Stomach smooth muscle (tissue), 2 donors: ENCODE data around the gene LILRA6.
"Not testable (repeated sequence)": the region's sequence is repeated elsewhere in the genome, so short reads cannot be mapped to it uniquely, and the experiment has no call there.

Source experiments
- H3K27ac ChIP-seq: one replicate; pipeline ENCODE4 v1.7.0; 2013; ENCODE audit warnings: mild to moderate bottlenecking, low read length, inconsistent platforms
- H3K27me3 ChIP-seq, 2 donors: one replicate each; pipeline ENCODE4 v1.7.0; 2013; ENCODE audit warnings: low read length in 2 of 2; ENCODE audit not compliant: insufficient read depth in 2 of 2, control insufficient read depth in 1 of 2
- H3K36me3 ChIP-seq, 2 donors: one replicate each; pipeline ENCODE4 v1.7.0; 2013; ENCODE audit warnings: low read length in 2 of 2; ENCODE audit not compliant: control insufficient read depth in 2 of 2, insufficient read depth in 2 of 2
- H3K4me1 ChIP-seq: one replicate; pipeline ENCODE4 v1.7.0; 2013; ENCODE audit warnings: low read length; ENCODE audit not compliant: control insufficient read depth, insufficient read depth
- H3K4me3 ChIP-seq, 2 donors: one replicate each; pipeline ENCODE4 v1.7.0; 2013; ENCODE audit warnings: low read length in 2 of 2
- H3K9ac ChIP-seq, 2 donors: one replicate each; pipeline ENCODE4 v1.7.0; 2013; ENCODE audit warnings: low read length in 2 of 2, mild to moderate bottlenecking in 1 of 2
- H3K9me3 ChIP-seq, 2 donors: one replicate each; pipeline ENCODE4 v1.7.0; 2013; ENCODE audit warnings: low read length in 2 of 2; ENCODE audit not compliant: control insufficient read depth in 2 of 2
- donor health status: healthy.
- donor health status: Pancreatic carcinoma.

Gene LILRA6

DNA sequence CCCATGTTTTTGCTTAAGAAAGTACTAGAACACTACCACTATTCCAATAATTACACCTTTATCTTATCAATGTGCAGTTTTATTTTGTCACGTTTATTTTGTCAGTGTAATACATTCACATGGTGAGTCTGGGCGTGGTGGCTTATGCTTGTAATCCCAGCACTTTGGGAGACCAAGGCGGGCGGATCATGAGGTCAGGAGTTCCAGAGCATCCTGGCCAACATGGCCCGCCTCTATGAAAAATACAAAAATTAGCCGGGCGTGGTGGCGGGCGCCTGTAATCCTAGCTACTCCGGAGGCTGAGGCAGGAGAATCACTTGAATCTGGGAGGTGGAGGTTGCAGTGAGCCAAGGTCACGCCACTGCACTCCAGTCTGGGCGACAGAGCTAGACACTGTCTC is 48.1 kb downstream of the LILRA6 start:
- not testable (repeated sequence) for H3K27me3 ChIP-seq, H3K4me3 ChIP-seq, H3K9me3 ChIP-seq, H3K9ac ChIP-seq, H3K27ac ChIP-seq
- Histone ChIP-seq H3K36me3 (peaks cover 7 to 10% of the 10 kb centered on the region in 2 donors), H3K4me1 (peaks cover 19% of the 10 kb centered on the region)

DNA sequence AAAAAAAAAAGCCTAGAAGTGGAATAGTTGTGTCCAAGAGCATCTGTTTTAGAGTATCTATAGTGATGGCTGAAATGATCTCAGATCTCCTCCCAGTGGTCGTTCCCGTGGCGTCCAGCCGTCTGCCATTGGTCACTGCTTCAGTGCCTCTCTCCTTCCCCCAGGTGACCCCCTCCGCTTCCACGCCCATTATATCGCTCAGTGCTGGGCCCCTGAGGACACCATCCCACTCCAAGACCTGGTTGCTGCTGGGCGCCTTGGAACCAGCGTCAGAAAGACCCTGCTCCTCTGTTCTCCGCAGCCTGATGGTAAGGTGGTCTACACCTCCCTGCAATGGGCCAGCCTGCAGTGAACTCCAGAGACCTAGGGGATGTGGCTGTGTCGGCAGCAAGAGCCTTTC is 49.6 kb downstream of the LILRA6 start:
- Histone ChIP-seq H3K4me1 (peaks cover 24% of the 10 kb centered on the region), H3K36me3 (peaks cover 7 to 10% of the 10 kb centered on the region in 2 donors), H3K9me3 (no peaks in the 10 kb centered on the region), H3K4me3 (no peak overlapping the region), H3K27me3 (no peaks in the 10 kb centered on the region), H3K27ac (no peak overlapping the region), H3K9ac (peak overlapping the region in 1 of 2 donors; percentile 28)

DNA sequence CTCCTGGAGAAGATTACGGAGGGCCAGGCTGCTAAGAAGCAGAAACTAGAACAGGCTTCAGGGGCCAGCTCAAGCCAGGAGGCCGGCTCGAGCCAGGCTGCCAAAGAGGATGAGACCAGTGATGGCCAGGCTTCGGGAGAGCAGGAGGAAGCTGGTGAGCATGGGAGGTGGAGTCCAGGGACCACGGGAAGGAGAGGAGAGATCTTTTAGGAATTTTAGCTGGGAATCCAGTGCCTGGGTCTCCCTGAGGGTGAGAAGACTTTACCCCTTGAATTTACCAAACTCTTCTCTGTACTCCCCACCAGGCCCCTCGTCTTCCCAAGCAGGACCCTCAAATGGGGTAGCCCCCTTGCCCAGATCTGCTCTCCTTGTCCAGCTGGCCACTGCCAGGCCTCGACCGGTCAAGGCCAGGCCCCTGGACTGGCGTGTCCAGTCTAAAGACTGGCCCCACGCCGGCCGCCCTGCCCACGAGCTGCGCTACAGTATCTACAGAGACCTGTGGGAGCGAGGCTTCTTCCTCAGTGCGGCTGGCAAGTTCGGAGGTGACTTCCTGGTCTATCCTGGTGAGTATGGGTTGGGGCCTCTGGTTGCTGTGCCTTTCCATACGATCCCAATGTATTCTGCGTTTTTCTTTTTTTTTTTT is 50.7 kb downstream of the LILRA6 start:
- H3K9ac ChIP-seq: peak overlapping the region; percentile 69 to 90
- H3K4me1 ChIP-seq: peaks cover 25% of the 10 kb centered on the region
- peak overlapping the region; percentile 87 to 91 for H3K4me3 ChIP-seq
- H3K27me3 ChIP-seq: no peaks in the 10 kb centered on the region
- H3K9me3 ChIP-seq: no peaks in the 10 kb centered on the region
- peak overlapping the region; percentile 97 for H3K27ac ChIP-seq
- H3K36me3 ChIP-seq: peaks cover 7 to 10% of the 10 kb centered on the region in 2 donors

DNA sequence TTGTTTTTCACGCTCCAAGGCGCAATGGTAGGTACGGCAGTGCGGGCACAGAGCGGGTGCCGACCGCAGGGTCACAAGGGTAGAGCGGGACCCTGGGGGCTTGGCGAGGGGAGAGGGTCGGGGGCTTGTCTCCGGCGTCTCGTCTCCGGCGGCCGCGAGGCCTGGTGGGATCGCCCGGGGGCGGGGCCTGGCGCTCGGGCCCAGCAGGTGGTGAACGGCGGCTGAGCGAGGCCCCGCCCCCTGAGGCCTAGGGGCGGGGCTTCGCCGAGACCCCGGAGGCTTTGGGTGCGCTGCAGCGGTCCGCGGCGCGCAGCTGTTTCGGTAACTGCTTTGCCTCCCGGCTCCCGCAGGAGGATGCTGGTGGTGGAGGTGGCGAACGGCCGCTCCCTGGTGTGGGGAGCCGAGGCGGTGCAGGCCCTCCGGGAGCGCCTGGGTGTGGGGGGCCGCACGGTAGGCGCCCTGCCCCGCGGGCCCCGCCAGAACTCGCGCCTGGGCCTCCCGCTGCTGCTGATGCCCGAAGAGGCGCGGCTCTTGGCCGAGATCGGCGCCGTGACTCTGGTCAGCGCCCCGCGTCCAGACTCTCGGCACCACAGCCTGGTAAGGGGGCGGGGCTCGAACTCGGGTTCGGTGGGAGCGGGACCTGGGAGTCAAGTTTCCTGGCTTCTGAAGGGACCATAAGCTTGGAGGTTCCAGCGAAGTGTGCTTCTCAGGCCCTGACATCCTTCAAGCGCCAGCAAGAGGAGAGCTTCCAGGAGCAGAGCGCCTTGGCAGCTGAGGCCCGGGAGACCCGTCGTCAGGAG is 51.4 kb downstream of the LILRA6 start, which contains the start of gene TSEN34:
Gene TSEN34 (plus strand): TSS at position 298 of the 800 bp plus-strand sequence. CDS start 57 bp downstream, at position 355.
- Histone ChIP-seq H3K9ac (peak within 1 kb of the TSS; percentile 69 to 94), H3K9me3 (no peaks in the 10 kb centered on the region)

DNA sequence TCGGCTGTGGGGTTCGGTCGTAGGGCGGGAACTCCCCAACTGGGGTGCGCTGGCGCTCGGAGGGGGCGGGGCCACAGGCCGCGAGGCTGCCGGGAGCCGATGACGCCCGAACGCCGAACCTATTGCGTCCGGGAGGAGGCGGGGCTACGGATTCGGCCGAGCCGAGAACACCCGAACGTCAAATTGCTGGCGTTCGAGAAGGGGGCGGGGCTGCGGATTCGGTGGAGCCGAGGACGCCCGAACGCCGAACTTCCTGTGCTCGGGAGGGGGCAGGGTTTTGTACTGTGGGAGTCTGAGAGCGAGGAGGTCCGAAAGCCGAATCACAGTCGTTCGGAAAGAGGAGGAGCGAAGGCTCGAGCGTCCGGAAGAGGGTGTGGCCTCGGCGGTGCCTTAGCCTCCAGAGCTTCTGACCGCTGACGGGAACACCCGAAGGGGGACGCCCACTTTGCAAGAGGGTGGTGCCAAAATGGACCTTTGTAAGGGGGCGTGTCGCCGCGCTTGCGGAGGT is 52.0 kb downstream of the LILRA6 start:
- Histone ChIP-seq H3K4me3 (peak overlapping the region; percentile 87 to 91), H3K36me3 (peaks cover 10% of the 10 kb centered on the region in 2 donors), H3K27me3 (no peaks in the 10 kb centered on the region), H3K9ac (peak overlapping the region; percentile 69 to 94), H3K4me1 (peaks cover 25% of the 10 kb centered on the region), H3K27ac (peak overlapping the region; percentile 97), H3K9me3 (no peaks in the 10 kb centered on the region)

More for the DNA sequence above, 51.4 kb downstream of the LILRA6 start, which contains the start of gene TSEN34:
- Histone ChIP-seq H3K4me3 (peak within 1 kb of the TSS; percentile 87 to 91), H3K27me3 (no peaks in the 10 kb centered on the region), H3K36me3 (peaks cover 10% of the 10 kb centered on the region in 2 donors), H3K4me1 (peaks cover 25% of the 10 kb centered on the region), H3K27ac (peak within 1 kb of the TSS; percentile 97)

DNA sequence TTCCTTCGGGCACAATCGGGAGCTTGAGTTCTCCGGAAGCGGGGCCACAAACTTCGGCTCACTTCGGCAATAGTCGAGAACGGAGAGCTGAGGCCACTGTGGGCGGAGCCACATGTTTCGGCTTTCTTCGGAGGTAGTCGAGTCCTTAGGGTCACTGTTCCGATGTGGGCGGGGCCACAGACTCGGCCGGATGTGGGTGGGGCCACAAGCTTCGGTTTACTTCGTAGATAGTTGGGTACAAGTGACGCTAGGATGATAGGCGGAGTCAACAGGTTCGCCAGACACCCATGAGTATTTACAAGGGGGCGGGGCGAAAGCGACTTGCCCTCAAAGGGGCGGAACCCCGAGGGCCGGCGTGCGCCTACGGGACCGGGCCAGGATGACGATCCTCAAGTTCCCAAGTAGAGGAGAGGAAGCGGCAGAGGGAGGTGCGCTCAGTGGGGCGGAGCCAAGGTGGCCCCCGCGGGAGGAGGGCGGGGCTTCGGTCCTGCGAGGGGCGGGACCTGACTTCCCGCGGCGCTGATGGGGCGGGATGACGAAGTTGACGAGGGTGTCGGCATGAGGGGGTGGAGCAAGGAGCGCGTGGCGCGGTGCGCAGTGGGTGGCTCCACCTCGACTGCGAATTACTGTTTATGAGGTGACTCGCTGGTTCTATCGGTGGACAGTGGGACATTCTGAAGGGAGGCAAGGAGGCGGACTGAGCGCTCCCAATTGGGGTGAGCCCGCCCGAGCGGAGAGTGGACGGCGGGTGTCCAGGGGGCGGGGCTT is 52.7 kb downstream of the LILRA6 start:
- H3K9ac ChIP-seq: peak overlapping the region; percentile 76 to 94
- peak overlapping the region; percentile 57 to 91 for H3K4me3 ChIP-seq
- peaks cover 10% of the 10 kb centered on the region in 2 donors for H3K36me3 ChIP-seq
- no peaks in the 10 kb centered on the region for H3K27me3 ChIP-seq
- H3K4me1 ChIP-seq: peaks cover 25% of the 10 kb centered on the region
- H3K27ac ChIP-seq: peak overlapping the region; percentile 97
- H3K9me3 ChIP-seq: no peaks in the 10 kb centered on the region

DNA sequence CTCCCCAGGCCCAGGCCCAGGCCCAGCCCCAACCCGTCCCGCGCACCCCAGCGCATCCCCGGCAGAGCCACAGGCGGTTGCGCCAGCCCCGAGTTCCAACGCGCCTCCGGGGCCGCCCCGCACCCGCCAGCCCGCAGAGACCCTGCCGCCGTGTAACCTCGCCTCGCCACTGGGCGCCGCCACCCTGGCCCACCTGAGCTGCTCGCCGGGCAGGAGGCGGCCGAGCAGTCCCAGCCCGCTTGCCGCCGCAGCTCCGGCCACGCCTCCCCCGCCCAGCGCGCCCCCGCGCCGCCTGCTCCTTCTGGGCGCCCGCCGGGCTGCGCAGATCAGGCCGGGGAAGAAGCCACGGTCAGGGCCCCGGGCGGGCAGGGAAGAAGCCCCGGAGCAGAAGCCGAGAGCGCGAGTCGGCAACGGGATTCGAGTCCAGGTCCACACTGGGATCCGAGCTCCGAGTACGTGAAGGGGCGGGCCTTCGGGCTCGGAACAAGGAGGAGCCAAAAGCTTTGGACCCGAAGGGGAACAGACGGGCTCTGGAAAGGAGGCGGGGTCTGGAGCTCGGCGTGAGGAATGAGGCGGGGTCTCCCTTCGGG is 53.4 kb downstream of the LILRA6 start, which contains the start of gene MBOAT7:
Gene MBOAT7 (minus strand): TSS at position 436 of the 590 bp plus-strand sequence. CDS start 1,072 bp downstream, outside the sequence.
- H3K9me3 ChIP-seq: no peaks in the 10 kb centered on the region
- H3K27me3 ChIP-seq: no peaks in the 10 kb centered on the region
- H3K36me3 ChIP-seq: peaks cover 10% of the 10 kb centered on the region in 2 donors

DNA sequence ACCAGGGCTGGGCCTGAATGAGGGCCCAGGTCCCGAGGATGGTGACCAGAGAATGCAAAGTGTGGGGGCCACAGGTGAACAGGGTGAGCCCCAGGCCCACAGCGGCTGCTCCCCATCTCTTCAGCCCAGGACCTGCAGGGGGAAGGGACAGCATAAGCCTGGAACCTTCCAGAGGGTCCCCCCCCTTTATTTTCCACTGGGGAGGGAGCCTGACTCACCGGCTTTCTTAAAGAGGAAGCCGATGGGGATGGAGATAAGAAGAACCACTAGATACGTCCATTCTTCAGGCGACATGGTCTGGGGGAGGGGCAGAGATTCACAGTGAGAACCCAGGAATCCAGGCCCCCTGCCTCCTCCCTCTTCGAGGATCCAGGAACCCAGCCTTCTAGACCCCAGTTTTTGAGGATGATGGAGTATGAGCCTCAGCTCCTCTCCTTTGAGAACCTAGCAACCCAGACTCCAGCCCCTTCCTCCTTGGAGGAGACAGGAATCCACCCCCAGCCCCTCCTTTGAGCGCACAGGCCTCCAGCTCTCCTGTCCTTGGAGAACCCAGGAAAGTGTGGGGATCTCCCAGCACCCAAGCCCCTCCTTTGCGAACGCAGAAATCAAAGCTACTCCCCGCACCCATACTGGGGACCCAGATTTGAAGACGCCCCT is 54.2 kb downstream of the LILRA6 start:
- Histone ChIP-seq H3K4me1 (peaks cover 25% of the 10 kb centered on the region), H3K27me3 (no peaks in the 10 kb centered on the region), H3K27ac (peak overlapping the region; percentile 97), H3K4me3 (peak overlapping the region; percentile 57 to 91), H3K9me3 (no peaks in the 10 kb centered on the region), H3K36me3 (peaks cover 5 to 10% of the 10 kb centered on the region in 2 donors), H3K9ac (peak overlapping the region; percentile 76 to 94)

More for the DNA sequence above, 53.4 kb downstream of the LILRA6 start, which contains the start of gene MBOAT7:
- Histone ChIP-seq H3K27ac (peak within 1 kb of the TSS; percentile 97), H3K9ac (peak within 1 kb of the TSS; percentile 76 to 94), H3K4me1 (peaks cover 25% of the 10 kb centered on the region), H3K4me3 (peak within 1 kb of the TSS; percentile 57 to 91)

DNA sequence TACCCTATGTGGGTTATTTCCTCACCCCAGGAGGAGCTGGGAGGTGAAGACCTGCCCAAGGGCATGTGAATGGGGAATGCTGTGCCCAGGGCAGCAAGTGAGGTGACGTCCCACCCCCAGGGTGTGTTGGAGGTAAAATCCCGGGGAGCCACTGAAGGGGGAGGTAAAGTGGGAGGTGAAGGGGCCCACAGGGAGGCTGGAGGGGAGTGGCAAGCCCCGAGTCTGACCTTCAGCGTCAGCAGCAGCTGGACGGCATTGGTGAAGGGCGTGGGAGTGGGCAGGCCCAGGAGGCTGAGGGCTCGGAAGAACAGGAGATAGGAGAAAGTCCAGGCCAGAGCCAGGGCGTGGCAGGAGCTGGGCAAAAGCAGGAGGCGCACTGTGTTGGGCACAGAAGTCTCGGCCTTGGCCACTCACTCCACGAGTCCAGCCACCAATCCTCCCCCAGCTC is 55.6 kb downstream of the LILRA6 start:
- Histone ChIP-seq H3K4me1 (peaks cover 18% of the 10 kb centered on the region), H3K27ac (no peak overlapping the region), H3K9ac (peak overlapping the region in 1 of 2 donors; percentile 13), H3K27me3 (no peaks in the 10 kb centered on the region), H3K4me3 (no peak overlapping the region), H3K36me3 (peaks cover 0 to 8% of the 10 kb centered on the region in 2 donors), H3K9me3 (no peaks in the 10 kb centered on the region)
